Activated CD8-positive, alpha-beta T cell treated with anti-CD3 and anti-CD28 coated beads for 36 hours (primary cell): ENCODE data around the gene MAPK1IP1L. TPM values are rescaled to one million over a fixed set of nuclear protein-coding genes. Genes with fewer than 3 reads are reported as not detected.
"Not testable (repeated sequence)": the region's sequence is repeated elsewhere in the genome, so short reads cannot be mapped to it uniquely, and the experiment has no call there.

Source experiments
- ATAC-seq: fragments of 200-7000 bp; cut with Tn5 transposase; one replicate; pipeline ENCODE4 v1.10.0; 2021; ENCODE audit warnings: mild to moderate bottlenecking, moderate library complexity
- CTCF ChIA-PET: fragments of 350-600 bp; sonication (Branson Sonifier 250); formaldehyde crosslinking; loops from one replicate; lab custom pipeline; 2021; ENCODE audit warnings: antibody characterized with exemption; lab: Charles Lee
- POLR2A ChIA-PET: fragments of 350-600 bp; sonication (Branson Sonifier 250); formaldehyde crosslinking; loops from one replicate; lab custom pipeline; 2021; ENCODE audit warnings: antibody characterized with exemption; lab: Charles Lee
- DNase-seq: peaks from one replicate; pipeline ENCODE4 v3.0.0-alpha.2; 2020
- H3K27ac Mint-ChIP-seq: one replicate; pipeline ENCODE4 v1.8.0; 2021; ENCODE audit warnings: mild to moderate bottlenecking, mixed read lengths
- H3K27me3 Mint-ChIP-seq: one replicate; pipeline ENCODE4 v1.8.0; 2021; ENCODE audit warnings: mixed read lengths
- H3K36me3 Mint-ChIP-seq: one replicate; pipeline ENCODE4 v1.8.0; 2021; ENCODE audit warnings: low read depth, mixed read lengths
- H3K4me1 Mint-ChIP-seq: one replicate; pipeline ENCODE4 v1.8.0; 2021; ENCODE audit warnings: low read depth, mixed read lengths
- H3K4me3 Mint-ChIP-seq: one replicate; pipeline ENCODE4 v1.8.0; 2021; ENCODE audit warnings: mild to moderate bottlenecking, moderate library complexity, mixed read lengths
- H3K9me3 Mint-ChIP-seq: one replicate; pipeline ENCODE4 v1.8.0; 2021; ENCODE audit warnings: mixed read lengths
- CTCF ChIP-seq: fragments of 200-600 bp; IDR thresholded peaks from one replicate; pipeline ENCODE4 v1.8.0; 2022; ENCODE audit warnings: antibody characterized with exemption, mild to moderate bottlenecking
- intact Hi-C: fragments of 100-400 bp; cut with micrococcal nuclease; formaldehyde crosslinking; loops from one replicate; pipeline ENCODE4 v1.10.0; 2022
- total RNA-seq, 2 experiments: library from RNA; stranded (reverse); gene quantifications; one replicate each; pipeline ENCODE4 v1.2.3, GENCODE V29; 2021

Gene MAPK1IP1L
- 100 to 1,000 TPM in 1 of 2 experiments, 10 to 100 TPM in 1; 89.3 to 105 TPM for total RNA-seq

- DNase-seq (peak; percentile 89), ATAC-seq (peak; percentile 98)
- Mint-ChIP-seq H3K36me3 (peaks cover 31% of the 10 kb centered on the region), H3K4me1 (peaks cover 35% of the 10 kb centered on the region), H3K27me3 (no peaks in the 10 kb centered on the region), H3K27ac (peak within 1 kb of the TSS; percentile 95), H3K9me3 (no peaks in the 10 kb centered on the region), H3K4me3 (peak within 1 kb of the TSS; percentile 85)
- ChIA-PET CTCF (interaction anchor here (0.6 to 3.1 kb wide), 28 partner anchors 8 to 546 kb away, joined by 3 to 50 read pairs (median 5); partner anchors contain the start of genes SOCS4 and WDHD1), POLR2A (interaction anchor here (0.6 to 3.4 kb wide), 22 partner anchors 8 to 1528 kb away, joined by 3 to 61 read pairs (median 4); partner anchors contain the start of genes DLGAP5, GCH1, LGALS3 and SOCS4)
- peak; percentile 100 for TF ChIP-seq CTCF
- intact Hi-C loops = loop anchor here (2.0 kb wide), 1 partner anchor 25 kb away; the partner anchor contains the start of genes SOCS4 and WDHD1
Measured at GRCh38 chr14:55051423-55052268, at the start of gene MAPK1IP1L. TSS of gene MAPK1IP1L (plus strand) at chr14:55051647. CDS start at chr14:55061684, 10,037 bp downstream.

- POLR2A ChIA-PET = interaction anchor here (1.3 kb wide), 1 partner anchor 23 kb away, joined by 3 read pairs; no protein-coding TSS in a partner anchor
- peaks cover 54% of the 10 kb centered on the region for H3K36me3 Mint-ChIP-seq
Measured at GRCh38 chr14:55005071-55005470, 46.4 kb upstream of the MAPK1IP1L start.

GRCh38 chr14:55015006-55015405, 36.4 kb upstream of the MAPK1IP1L start:
- POLR2A ChIA-PET = interaction anchor here (0.6 to 1.7 kb wide), 4 partner anchors 9 to 102 kb away, joined by 3 to 4 read pairs (median 4); no protein-coding TSS in a partner anchor
- intact Hi-C loops = no loop called here
- no peak overlapping the region for H3K27ac Mint-ChIP-seq
- peaks cover 44% of the 10 kb centered on the region for H3K36me3 Mint-ChIP-seq
- no peaks in the 10 kb centered on the region for H3K27me3 Mint-ChIP-seq
- ATAC-seq (no peak), DNase-seq (no peak)
- CTCF ChIA-PET = interaction anchor here (0.9 kb wide), 1 partner anchor 12 kb away, joined by 3 read pairs; no protein-coding TSS in a partner anchor
- peaks cover 5% of the 10 kb centered on the region for H3K4me1 Mint-ChIP-seq
- no peak for TF ChIP-seq CTCF
- H3K4me3 Mint-ChIP-seq = no peak overlapping the region
- no peaks in the 10 kb centered on the region for H3K9me3 Mint-ChIP-seq

More at GRCh38 chr14:55005071-55005470, 46.4 kb upstream of the MAPK1IP1L start:
- Mint-ChIP-seq H3K4me3 (no peak overlapping the region), H3K4me1 (no peaks in the 10 kb centered on the region), H3K27ac (no peak overlapping the region), H3K27me3 (no peaks in the 10 kb centered on the region), H3K9me3 (no peaks in the 10 kb centered on the region)
- CTCF ChIA-PET = interaction anchor here (0.7 to 0.9 kb wide), 2 partner anchors 21 to 46 kb away, joined by 3 read pairs; partner anchors contain the start of gene MAPK1IP1L
- ATAC-seq = no peak
- DNase-seq = no peak
- TF ChIP-seq CTCF = no peak
- intact Hi-C loops = no loop called here

GRCh38 chr14:55019968-55020554, 31.4 kb upstream of the MAPK1IP1L start:
- no peak for TF ChIP-seq CTCF
- POLR2A ChIA-PET = interaction anchor here (0.6 kb wide), 1 partner anchor 131 kb away, joined by 4 read pairs; no protein-coding TSS in a partner anchor
- Mint-ChIP-seq H3K27ac (no peak overlapping the region), H3K9me3 (no peaks in the 10 kb centered on the region), H3K27me3 (no peaks in the 10 kb centered on the region), H3K4me1 (peaks cover 17% of the 10 kb centered on the region), H3K36me3 (peaks cover 38% of the 10 kb centered on the region), H3K4me3 (no peak overlapping the region)
- no peak for ATAC-seq
- intact Hi-C loops = no loop called here
- DNase-seq = no peak
- CTCF ChIA-PET = interaction anchor here (1.1 kb wide), 1 partner anchor 31 kb away, joined by 3 read pairs; no protein-coding TSS in a partner anchor

GRCh38 chr14:55024365-55024764, 27.1 kb upstream of the MAPK1IP1L start:
- DNase-seq, H3K9me3 Mint-ChIP-seq, intact Hi-C loops, H3K4me3 Mint-ChIP-seq, CTCF ChIA-PET, H3K27me3 Mint-ChIP-seq, ATAC-seq, H3K27ac Mint-ChIP-seq: not testable (repeated sequence)
- POLR2A ChIA-PET = interaction anchor here (1.0 to 2.3 kb wide), 2 partner anchors 9 to 27 kb away, joined by 3 to 6 read pairs; partner anchors contain the start of gene MAPK1IP1L
- Mint-ChIP-seq H3K36me3 (peaks cover 44% of the 10 kb centered on the region), H3K4me1 (peaks cover 41% of the 10 kb centered on the region)
